Ishikawa (cell line): ENCODE results near the gene ZNF560.

Experiments used
- CEBPB ChIP-seq: IDR thresholded peaks from 2 replicates; pipeline ENCODE4 v1.6.1; 2012
- CREB1 ChIP-seq: IDR thresholded peaks from 2 replicates; pipeline ENCODE4 v1.6.1; 2012; ENCODE audit warnings: low read depth
- EGR1 ChIP-seq: IDR thresholded peaks from 2 replicates; pipeline ENCODE4 v1.6.1; 2012
- EP300 ChIP-seq: IDR thresholded peaks from 2 replicates; pipeline ENCODE4 v1.6.1; 2012; ENCODE audit warnings: borderline replicate concordance
- FOXM1 ChIP-seq: IDR thresholded peaks from 2 replicates; pipeline ENCODE4 v1.6.1; 2012; ENCODE audit warnings: low read depth, borderline replicate concordance
- MAX ChIP-seq: IDR thresholded peaks from 2 replicates; pipeline ENCODE4 v1.6.1; 2012
- NFIC ChIP-seq: IDR thresholded peaks from 2 replicates; pipeline ENCODE4 v1.6.1; 2012
- RAD21 ChIP-seq: IDR thresholded peaks from 2 replicates; pipeline ENCODE4 v1.6.1; 2012; ENCODE audit warnings: low read depth
- TAF1 ChIP-seq: IDR thresholded peaks from 2 replicates; pipeline ENCODE4 v1.6.1; 2012; ENCODE audit warnings: low read depth, mild to moderate bottlenecking
- TCF12 ChIP-seq: IDR thresholded peaks from 2 replicates; pipeline ENCODE4 v1.6.1; 2012; ENCODE audit warnings: low read depth
- TEAD4 ChIP-seq: IDR thresholded peaks from 2 replicates; pipeline ENCODE4 v1.6.1; 2012
- YY1 ChIP-seq: IDR thresholded peaks from 2 replicates; pipeline ENCODE4 v1.6.1; 2012; ENCODE audit warnings: low read depth
- ZBTB7A ChIP-seq: IDR thresholded peaks from 2 replicates; pipeline ENCODE4 v1.6.1; 2012; ENCODE audit warnings: low read depth
- TF ChIP-seq, protein P1 (sequence below): IDR thresholded peaks from 2 replicates; pipeline ENCODE4 v1.6.1; 2012; ENCODE audit warnings: low read depth, mild to moderate bottlenecking
- TF ChIP-seq, protein P2 (sequence below): IDR thresholded peaks from 2 replicates; pipeline ENCODE4 v1.6.1; 2012

ZNF560 gene

DNA sequence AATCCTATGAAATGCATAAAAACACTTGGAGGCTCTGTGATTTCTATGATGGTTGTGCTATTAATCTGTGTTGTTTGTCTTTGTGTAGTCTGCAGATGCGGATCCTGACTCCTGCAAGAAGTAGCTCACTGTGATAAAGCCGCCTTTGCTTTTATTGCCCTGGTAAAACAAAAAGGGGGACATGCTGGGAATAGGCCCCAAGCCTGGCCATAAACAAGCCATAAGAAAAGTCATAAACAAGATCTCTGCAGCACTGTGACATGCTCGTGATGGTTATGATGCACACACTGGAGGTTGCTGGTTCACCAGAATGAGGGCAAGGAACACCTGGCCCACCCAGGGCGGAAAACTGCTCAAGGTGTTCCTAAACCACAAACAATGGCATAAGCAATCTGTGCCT lies 36.5 kb downstream of the ZNF560 start:
- TF ChIP-seq CREB1 (no peak), EGR1 (no peak), CEBPB (no peak), RAD21 (no peak), YY1 (no peak), MAX (no peak), TAF1 (no peak), EP300 (no peak), ZBTB7A (no peak), FOXM1 (no peak), TCF12 (no peak), NFIC (no peak), TEAD4 (no peak)
- TF ChIP-seq, protein P1, sequence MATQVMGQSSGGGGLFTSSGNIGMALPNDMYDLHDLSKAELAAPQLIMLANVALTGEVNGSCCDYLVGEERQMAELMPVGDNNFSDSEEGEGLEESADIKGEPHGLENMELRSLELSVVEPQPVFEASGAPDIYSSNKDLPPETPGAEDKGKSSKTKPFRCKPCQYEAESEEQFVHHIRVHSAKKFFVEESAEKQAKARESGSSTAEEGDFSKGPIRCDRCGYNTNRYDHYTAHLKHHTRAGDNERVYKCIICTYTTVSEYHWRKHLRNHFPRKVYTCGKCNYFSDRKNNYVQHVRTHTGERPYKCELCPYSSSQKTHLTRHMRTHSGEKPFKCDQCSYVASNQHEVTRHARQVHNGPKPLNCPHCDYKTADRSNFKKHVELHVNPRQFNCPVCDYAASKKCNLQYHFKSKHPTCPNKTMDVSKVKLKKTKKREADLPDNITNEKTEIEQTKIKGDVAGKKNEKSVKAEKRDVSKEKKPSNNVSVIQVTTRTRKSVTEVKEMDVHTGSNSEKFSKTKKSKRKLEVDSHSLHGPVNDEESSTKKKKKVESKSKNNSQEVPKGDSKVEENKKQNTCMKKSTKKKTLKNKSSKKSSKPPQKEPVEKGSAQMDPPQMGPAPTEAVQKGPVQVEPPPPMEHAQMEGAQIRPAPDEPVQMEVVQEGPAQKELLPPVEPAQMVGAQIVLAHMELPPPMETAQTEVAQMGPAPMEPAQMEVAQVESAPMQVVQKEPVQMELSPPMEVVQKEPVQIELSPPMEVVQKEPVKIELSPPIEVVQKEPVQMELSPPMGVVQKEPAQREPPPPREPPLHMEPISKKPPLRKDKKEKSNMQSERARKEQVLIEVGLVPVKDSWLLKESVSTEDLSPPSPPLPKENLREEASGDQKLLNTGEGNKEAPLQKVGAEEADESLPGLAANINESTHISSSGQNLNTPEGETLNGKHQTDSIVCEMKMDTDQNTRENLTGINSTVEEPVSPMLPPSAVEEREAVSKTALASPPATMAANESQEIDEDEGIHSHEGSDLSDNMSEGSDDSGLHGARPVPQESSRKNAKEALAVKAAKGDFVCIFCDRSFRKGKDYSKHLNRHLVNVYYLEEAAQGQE = no peak
- TF ChIP-seq, protein P2, sequence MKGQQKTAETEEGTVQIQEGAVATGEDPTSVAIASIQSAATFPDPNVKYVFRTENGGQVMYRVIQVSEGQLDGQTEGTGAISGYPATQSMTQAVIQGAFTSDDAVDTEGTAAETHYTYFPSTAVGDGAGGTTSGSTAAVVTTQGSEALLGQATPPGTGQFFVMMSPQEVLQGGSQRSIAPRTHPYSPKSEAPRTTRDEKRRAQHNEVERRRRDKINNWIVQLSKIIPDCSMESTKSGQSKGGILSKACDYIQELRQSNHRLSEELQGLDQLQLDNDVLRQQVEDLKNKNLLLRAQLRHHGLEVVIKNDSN = no peak

DNA sequence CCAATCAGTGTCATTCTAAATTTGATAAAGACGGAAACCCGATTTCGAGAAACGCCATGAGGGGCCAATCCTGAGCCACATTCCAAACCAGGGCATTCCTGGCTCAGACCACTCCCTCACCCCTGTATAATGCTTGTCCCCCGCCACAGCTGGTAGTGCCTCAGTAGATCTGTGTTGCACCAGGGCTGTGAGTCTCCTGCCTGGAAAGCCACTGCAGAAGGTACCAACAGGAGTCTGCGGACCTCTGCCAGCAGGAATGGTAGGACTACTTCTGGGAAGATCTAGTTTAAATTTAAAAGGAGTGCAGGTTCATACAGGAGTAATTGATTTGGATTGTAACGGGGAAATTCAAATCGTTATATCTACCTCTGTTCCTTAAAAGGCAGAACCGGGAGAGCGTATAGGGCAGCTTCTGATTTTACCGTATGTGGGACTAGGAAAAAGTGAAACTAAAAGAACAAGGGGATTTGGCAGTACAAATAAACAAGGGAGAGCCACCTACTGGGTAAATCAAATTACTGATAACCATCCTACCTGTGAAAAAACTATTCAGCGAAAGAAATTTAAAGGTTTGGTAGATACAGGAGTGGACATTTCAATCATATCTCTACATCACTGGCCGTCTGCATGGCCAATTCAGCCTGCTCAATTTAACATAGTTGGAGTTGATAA lies 42.3 kb downstream of the ZNF560 start:
- TF ChIP-seq TAF1 = no peak
- no peak for TF ChIP-seq EP300
- TF ChIP-seq TCF12 = no peak
- no peak for TF ChIP-seq CEBPB
- no peak for TF ChIP-seq RAD21
- no peak for TF ChIP-seq FOXM1
- TF ChIP-seq, protein P1 = no peak
- no peak for TF ChIP-seq TEAD4
- TF ChIP-seq, protein P2 = no peak
- TF ChIP-seq MAX = no peak
- TF ChIP-seq CREB1 = no peak
- no peak for TF ChIP-seq ZBTB7A
- TF ChIP-seq NFIC = no peak
- TF ChIP-seq YY1 = no peak
- TF ChIP-seq EGR1 = no peak

DNA sequence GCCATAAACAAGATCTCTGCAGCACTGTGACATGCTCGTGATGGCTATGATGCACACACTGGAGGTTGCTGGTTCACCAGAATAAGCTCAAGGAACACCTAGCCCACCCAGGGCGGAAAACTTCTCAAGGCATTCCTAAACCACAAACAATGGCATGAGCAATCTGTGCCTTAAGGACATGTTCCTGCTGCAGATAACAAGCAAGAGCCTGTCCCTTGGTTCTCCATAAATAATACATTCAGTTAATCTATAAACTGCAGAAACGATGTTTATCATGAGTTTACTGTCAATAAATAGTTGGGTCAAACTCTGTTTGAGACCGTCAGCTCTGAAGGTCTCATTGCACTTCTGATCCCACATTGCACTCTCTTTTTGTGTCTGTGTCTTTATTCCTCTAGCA lies 44.5 kb downstream of the ZNF560 start:
- TF ChIP-seq NFIC = no peak
- no peak for TF ChIP-seq ZBTB7A
- TF ChIP-seq CEBPB = no peak
- no peak for TF ChIP-seq TAF1
- no peak for TF ChIP-seq EGR1
- TF ChIP-seq, protein P1 = no peak
- TF ChIP-seq CREB1 = no peak
- TF ChIP-seq TCF12 = no peak
- no peak for TF ChIP-seq FOXM1
- no peak for TF ChIP-seq MAX
- TF ChIP-seq, protein P2 = no peak
- no peak for TF ChIP-seq RAD21
- TF ChIP-seq TEAD4 = no peak

DNA sequence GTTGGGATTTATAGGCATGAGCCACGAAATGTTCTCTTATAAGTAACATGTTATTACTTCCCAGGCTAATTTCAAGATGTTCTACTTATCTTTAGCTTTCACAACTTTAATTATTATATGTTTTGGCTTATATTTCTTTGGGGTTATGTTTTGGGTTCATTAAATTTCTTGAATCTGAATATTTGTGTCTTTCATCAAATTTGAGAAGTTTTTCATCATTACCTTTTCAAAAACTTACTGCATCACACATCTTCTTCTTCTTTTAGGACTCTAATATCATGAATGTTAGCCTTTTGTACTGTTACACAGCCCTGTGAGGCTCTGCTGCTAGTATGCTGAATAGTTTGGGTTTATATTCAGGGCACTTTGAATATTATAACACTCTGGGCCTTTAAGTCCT lies 53.4 kb downstream of the ZNF560 start:
- TF ChIP-seq MAX (no peak), CREB1 (no peak), ZBTB7A (no peak), TAF1 (no peak)
